ENCODE results near the gene INSR.
"Not testable (repeated sequence)": the region's sequence is repeated elsewhere in the genome, so short reads cannot be mapped to it uniquely, and the experiment has no call there.

Gene INSR

GRCh38 chr19:7293762-7294557, at the start of gene INSR:
TSS of gene INSR (minus strand) at chr19:7294414. CDS start at chr19:7293891, 523 bp downstream.
- peak; percentile 28 for DNase-seq

- no peak for DNase-seq
Observed at GRCh38 chr19:7342143-7342542, 47.9 kb upstream of the INSR start.

DNA sequence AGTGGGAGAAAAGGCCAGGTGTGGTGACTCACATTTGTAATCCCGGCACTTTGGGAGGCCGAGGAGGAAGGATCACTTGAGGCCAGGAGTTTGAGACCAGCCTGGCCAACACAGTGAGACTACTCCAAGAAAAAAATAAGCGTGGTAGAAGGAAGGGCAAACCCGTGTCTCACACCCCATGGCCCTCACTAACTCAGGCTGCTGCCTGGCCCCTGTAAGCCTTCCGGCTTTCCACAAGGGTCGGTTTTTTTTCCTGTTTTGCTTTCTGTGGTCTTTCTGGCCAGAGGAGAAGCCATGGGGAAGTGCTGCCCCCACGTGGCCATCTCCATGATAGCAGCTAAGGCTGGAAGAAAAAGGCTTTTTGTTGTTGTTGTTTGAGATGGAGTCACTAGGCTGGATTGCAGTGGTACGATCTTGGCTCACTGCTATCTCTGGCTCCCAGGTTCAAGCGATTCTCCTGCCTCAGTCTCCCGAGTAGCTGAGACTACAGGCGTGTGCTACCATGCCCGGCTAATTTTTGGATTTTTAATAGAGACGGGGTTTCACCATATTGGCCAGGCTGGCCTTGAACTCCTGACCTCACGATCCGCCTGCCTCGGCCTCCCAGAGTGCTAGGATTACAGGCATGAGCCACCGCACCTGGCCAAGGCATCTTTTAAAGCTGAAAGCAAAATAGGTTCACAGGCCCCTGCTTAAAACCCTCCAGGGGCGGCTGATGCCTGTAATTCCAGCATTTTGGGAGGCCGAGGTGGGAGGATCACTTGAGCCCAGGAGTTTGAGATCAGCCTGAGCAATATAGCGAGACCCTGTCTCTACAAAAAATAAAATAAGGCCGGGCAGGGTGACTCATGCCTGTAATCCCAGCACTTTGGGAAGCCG, 47.0 kb upstream of the INSR start:
- DNase-seq: peak; percentile 72

DNA sequence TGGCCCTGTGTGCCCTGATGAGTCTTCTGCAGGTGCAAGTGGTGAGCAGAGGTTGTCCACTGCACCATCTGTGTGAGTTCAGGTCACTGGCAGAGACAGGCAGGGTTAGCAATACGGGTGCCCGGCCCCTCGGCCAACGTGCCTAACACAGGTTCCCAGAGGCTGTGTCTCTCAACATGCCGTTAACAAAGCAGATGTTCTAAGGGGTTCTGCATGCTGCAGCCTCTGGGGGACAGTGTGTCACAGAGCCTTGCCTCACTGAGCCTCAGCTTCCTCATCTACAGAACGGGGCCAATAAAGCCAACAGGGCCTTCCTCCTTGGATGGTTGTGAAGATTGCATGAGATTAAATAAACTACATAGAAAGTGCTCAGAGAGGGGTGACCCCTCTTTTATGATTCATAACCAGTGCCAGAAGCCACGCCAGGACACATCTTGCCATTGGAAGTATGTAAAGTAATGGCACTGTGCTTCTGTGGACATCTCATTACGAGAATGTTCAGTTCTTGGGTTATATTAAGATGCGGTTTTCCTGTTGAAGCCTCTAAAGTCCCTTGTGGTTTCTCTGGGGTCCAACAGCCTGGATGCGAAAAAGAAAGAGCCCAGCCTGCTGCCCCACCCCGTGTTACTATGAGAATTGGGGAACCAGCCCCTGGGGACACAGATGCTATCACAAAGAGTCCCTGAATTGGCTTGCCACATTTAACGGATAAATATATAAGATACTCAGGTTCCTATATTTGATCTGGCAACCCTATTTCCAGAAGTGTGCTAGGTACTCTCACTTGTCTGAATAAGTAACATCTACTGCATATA, 43.4 kb upstream of the INSR start:
- no peak for DNase-seq

DNA sequence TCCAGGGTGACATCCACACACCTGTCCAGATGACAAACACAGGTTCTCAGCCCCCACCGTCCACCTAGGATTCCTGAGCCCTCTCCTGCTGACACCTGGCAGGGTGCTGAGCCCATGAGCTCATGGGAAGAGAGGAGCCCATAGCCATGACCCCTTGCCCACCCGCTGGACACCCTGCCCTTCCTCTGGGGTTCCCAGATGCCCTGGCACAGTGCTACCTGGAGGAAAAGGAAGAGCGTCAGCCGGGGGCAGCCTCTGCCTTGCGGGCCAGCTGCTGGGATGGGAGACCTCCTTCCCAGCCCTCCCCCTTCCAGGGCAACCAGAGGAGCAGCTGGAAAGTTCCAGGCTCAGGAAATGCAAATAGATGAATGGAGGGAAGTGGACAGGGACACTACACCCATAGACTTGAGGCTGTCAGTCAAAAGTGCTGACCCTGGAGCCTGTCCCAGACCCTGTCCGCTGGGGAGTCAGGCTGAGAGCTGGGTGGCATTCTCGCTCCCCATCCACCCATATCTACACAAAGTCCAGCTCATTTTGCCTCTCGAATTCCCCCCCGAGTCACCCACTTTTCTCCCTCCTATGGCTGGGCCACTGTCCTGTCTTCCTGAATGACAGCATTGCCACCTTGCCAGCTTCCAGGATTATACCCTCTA, 42.2 kb upstream of the INSR start:
- DNase-seq: no peak

DNA sequence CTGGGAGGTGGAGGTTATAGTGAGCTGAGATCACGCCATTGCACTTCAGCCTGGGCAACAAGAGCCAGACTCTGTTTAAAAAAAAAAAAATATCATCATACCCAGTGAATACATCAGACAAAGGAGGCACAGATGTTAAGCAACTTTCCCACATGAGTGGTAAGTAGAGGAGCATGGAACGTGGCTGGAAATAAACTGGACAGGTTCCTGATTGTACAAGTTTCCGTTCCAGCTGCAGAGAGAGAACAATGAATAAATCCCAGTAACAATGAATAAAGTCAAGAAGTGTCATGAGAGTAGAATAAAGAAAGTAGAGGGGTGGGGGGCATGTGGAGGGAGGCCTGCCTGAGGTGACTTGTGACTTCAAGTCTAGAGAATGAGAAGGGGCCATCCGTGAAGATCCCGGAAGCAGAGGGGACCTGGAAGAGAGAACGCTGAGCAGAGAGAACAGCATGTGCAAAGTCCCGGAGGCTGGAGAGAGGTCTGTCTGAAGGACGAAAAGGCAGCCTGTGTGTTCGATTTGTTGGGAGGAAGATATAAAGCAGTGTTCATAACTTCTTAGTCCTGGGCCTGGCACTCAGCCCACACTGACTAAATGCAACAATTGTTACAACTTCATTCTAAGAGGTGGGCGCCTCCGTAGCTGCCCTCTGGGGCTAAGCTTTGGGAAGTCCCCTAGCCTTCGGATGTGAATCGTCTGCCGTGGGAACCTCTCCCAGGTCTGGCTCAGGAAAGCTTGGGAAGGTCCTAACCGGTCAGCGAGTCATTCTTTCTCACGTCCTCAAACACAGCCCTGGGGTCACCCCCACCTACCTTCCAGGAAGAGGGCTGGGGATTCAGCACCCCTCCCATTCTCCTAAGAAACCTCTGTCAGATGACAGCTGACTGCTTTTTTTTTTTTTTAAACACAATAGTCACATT, 39.2 kb upstream of the INSR start:
- no peak for DNase-seq

DNA sequence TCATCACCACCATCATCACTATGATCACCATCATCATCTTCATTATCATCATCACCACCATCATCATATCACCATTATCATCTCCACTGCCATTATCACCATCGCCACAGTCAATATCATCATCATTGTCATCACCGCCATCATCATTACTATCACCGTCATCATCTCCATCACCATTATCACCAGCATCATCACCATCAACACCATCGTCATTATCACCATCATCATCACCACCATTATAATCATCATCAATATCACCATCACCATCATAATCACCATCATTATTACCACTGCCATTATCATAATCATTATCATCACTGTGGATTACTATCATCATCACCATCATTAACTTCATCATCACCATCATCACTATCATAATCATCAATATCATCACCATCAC, 37.2 kb upstream of the INSR start:
- DNase-seq: no peak

DNA sequence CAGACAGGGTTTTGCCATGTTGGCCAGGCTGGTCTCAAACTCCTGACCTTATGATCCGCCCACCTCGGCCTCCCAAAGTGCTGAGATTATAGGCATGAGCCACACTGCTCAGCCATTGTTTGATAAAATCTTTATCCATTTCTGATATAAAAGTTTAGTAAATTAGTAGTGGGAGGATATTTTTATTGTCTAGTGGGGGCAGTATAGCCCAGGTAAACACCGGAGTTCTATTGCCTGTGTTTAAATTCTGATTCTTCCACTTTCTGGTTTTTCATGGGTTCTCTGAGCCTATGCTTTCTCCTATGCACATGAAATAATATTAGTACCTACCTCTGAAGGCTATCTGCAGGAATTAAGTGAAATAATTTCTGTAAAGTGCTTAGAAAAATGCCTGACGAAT, 34.4 kb upstream of the INSR start:
- no peak for DNase-seq

- no peak for DNase-seq
Observed at GRCh38 chr19:7327802-7328201, 33.6 kb upstream of the INSR start.

- peak; percentile 2 for DNase-seq
Observed at GRCh38 chr19:7326105-7326877, 32.1 kb upstream of the INSR start.

DNA sequence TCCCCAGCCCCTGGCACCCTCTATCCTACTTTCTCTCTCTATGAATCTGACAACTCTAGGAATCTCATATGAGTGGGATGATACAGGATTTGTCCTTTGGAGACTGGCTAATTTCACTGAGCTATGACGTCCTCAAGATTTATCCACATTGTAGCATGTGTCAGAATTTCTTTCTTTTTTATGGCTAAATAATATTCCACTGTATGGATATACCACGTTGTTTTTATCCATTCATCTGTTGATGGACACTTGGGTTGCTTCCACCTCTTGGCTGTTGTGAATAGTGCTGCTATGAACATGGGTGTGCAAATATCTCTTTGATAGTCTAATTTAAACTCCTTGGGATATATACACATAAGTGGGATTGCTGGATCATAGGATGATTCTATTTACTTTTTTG, 24.0 kb upstream of the INSR start:
- DNase-seq: no peak

GRCh38 chr19:7312816-7313215, 18.6 kb upstream of the INSR start:
- DNase-seq: no peak

DNA sequence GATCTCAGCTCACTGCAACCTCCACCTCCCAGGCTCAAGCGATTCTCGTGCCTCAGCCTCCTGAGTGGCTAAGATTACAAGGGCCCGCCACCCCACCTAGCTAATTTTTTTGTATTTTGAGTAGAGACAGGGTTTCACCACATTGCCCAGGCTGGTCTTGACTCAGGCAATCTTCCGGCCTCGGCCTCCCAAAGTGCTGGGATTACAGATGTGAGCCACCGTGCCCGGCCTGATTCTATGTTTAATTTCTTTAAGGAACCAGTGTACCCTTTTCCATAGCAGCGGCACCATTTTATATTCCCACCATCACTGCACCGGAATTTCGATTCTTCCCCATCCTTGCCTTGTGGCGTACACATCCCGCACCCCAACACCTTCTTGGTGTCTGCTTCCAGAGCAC, 17.7 kb upstream of the INSR start:
- no peak for DNase-seq

DNA sequence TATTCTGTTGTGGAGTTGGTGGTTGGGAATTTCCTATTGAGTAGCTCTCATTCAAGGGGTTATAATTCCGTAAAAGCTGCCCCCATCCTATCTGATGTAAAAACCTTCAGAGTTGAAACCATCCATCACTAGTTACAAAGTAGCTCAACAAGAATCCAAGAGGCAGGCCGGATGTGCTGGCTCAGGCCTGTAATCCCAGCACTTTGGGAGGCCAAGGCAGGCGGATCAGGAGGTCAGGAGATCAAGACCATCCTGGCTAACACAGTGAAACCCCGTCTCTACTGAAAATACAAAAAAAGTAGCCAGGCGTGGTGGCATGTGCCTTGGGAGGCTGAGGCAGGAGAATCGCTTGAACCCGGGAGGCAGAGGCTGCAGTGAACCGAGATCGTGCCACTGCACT, 14.1 kb upstream of the INSR start:
- DNase-seq: not testable (repeated sequence)

GRCh38 chr19:7307590-7308218, 13.5 kb upstream of the INSR start:
- no peak for DNase-seq

GRCh38 chr19:7304200-7304599, 10.0 kb upstream of the INSR start:
- no peak for DNase-seq

DNA sequence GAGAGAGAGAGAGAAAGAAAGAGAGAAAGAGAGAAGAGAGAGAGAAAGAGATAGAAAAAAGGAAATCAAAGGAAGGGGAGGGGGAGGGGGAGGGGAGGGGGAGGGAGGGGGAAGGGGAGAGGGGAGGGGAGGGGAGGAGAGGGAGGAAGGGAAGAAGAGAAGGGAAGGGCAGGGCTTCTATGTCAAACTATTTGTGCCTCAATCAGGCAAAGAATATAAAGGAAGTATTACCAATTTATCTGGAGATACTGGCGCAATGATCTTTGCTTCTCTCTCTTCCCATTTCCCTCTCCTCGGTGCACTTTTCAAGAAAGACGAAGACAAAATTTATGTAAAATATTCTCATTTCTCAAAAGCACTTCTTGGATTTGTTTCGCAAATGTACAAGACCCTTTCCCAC, 9.3 kb upstream of the INSR start:
- DNase-seq: no peak

DNA sequence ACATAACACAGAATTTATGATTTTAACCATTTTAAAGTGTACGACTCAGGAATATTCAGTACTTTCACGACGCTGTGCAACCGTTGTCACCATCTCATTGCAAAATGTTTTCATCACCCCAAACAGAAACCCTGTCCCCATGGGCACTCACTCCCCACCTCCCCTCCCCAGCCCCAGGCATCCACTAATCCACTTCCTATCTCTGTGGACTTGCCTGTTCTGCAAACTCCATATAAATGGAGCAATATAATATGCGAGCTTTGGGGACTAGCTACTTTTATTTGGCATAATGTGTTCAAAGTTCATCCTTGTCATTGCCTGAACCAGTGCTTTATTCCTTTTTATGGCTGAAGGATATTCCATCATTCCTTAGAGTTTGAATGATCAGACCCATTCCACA, 7.3 kb upstream of the INSR start:
- DNase-seq: no peak

- DNase-seq: no peak
Observed at GRCh38 chr19:7297742-7298141, 3.5 kb upstream of the INSR start.

GRCh38 chr19:7295912-7296536, 1.8 kb upstream of the INSR start:
- no peak for DNase-seq
